ENCODE results near the gene TMBIM6. TPM values are rescaled to one million over a fixed set of nuclear protein-coding genes. Genes with fewer than 3 reads are reported as not detected.

Gene TMBIM6, protein sequence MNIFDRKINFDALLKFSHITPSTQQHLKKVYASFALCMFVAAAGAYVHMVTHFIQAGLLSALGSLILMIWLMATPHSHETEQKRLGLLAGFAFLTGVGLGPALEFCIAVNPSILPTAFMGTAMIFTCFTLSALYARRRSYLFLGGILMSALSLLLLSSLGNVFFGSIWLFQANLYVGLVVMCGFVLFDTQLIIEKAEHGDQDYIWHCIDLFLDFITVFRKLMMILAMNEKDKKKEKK
- 346 and 374 TPM in 2 replicates for total RNA-seq

DNA sequence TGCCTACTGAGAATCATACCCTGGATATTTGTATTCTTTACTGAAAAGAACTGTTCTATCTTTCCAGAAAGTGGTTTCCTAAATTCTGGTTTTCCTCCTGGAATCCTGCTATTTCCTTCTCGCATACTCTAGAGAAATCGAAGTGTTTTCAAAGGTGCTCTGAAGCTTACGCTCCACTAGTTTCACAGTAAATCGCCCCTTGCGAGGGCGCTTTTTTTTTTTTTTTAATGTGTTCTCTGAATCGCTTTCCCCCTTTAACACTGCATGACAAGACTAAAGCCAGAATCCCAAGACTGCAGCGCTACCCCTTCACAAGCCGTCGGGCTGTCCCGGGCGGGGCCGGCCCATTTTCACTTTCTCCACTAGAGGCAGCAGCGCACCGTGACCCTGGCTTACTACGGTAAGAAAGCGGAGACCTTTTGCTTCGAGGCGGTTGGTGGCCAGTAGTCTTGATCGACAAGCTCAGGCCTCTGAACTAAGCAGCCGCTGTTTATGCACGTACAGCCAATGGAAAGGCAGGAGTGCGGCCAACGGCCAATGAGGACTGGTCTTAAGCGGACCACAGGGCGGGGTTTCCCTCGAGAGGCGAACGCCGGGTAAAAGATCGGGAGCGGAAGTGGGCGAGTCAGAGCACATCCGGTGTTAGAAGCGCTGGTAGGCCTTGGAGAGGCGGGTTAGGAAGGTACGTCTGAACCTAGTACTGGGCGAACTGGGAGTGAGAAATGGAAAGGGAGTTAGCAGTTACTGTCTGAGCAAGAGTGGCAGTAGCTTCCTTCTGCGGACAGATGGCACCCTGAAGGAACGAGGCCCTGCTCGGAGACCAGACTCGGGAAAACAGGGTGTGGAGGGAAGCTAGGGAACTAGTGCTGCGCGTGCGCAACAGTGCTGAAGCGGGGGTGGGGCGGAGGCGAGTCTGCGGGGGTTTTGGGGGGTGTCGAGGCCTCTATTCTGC is at the start of gene TMBIM6:
Gene TMBIM6, plus strand, starts transcription at position 628 of the 952 bp plus-strand sequence. CDS start 10,937 bp downstream, outside the sequence.

GRCh38 chr12:49707128-49707811 is 34.1 kb upstream of the TMBIM6 start, which contains the start of gene FMNL3:
Gene FMNL3, minus strand, starts transcription at chr12:49707405. Its CDS starts 225 bp downstream, at chr12:49707180.

Other genes with a start within 250 kb of the TMBIM6 start
- not detected in 2 replicates for gene KCNH3, start 202.5 kb upstream of the TMBIM6 start, total RNA-seq
- 65.6 and 72.5 TPM in 2 replicates for gene MCRS1, start 173.4 kb upstream of the TMBIM6 start, total RNA-seq
- not detected in 2 replicates for gene FAM186B, start 135.9 kb upstream of the TMBIM6 start, total RNA-seq
- gene PRPF40B, start 118.0 kb upstream of the TMBIM6 start, total RNA-seq, result 2.4 and 4.3 TPM in 2 replicates
- gene FMNL3, start 34.2 kb upstream of the TMBIM6 start, total RNA-seq, result 42.7 and 49.6 TPM in 2 replicates
- gene NCKAP5L, start 86.9 kb downstream of the TMBIM6 start, total RNA-seq, result 13.3 and 15.6 TPM in 2 replicates
- 2.3 and 2.4 TPM in 2 replicates for gene BCDIN3D, start 101.5 kb downstream of the TMBIM6 start, total RNA-seq
- gene FAIM2, start 162.3 kb downstream of the TMBIM6 start, total RNA-seq, result not detected in 2 replicates
- not detected in 2 replicates for gene AQP2, start 209.2 kb downstream of the TMBIM6 start, total RNA-seq
- not detected in 2 replicates for gene AQP5, start 220.3 kb downstream of the TMBIM6 start, total RNA-seq
- not detected in 2 replicates for gene AQP6, start 231.4 kb downstream of the TMBIM6 start, total RNA-seq